HepG2 (cell line): ENCODE data around the gene IGF2BP3. TPM values are rescaled to one million over a fixed set of nuclear protein-coding genes. Genes with fewer than 3 reads are reported as not detected.
A peak's percentile ranks its signal among the peaks of the same experiment; 100 is the strongest.

Experiments used
- ATAC-seq: fragments of 200-7000 bp; cut with Tn5 transposase; 3 replicates; pipeline ENCODE4 v1.9.1; 2020; ENCODE audit warnings: mild to moderate bottlenecking, moderate library complexity
- BruUV-seq: library from RNA; stranded (reverse); fragments of 400-500 nt; replicated peaks from 2 replicates; lab custom pipeline; 2021; lab: Mats Ljungman, UMichigan
- CTCF ChIA-PET: fragments of 300-600 bp; formaldehyde crosslinking; extraction: SDS; loops from one replicate; lab custom pipeline; 2021; ENCODE audit warnings: low total read pairs, inconsistent platforms, low intra/inter-chr PET ratio; lab: Yijun Ruan, JAX
- POLR2A ChIA-PET: fragments of 350-600 bp; sonication (Branson Sonifier 250); formaldehyde crosslinking; loops from one replicate; lab custom pipeline; 2020; ENCODE audit warnings: antibody characterized with exemption, inconsistent platforms; lab: Yijun Ruan, JAX
- DNase-seq: peaks from one replicate; pipeline ENCODE4 v3.0.0-alpha.2; 2015; ENCODE audit warnings: low spot score
- FAIRE-seq: peaks from 3 replicates; lab custom pipeline; 2011; peaks lifted over from hg19 to GRCh38; lab: Jason Lieb, UNC
- H2AFZ ChIP-seq: one replicate; pipeline ENCODE4 v1.6.1; 2011; ENCODE audit warnings: low read length, inconsistent platforms
- H3K27ac ChIP-seq: fragments of 300-600 bp; 3 replicates; pipeline ENCODE4 v1.8.0; 2011; ENCODE audit warnings: mixed run types, mild to moderate bottlenecking, mixed read lengths, low read length, inconsistent platforms; ENCODE audit not compliant: insufficient read depth; ENCODE audit errors: extremely low read length
- H3K27me3 ChIP-seq, 2 experiments: fragments of 200-600 bp in 1 of 2; 2 replicates in 1 of 2; 3 replicates in 1 of 2; pipeline versions ENCODE4 v1.6.0 to v1.8.0; 2011; ENCODE audit warnings: low read length in 2 of 2, mild to moderate bottlenecking in 2 of 2, moderate library complexity in 2 of 2, inconsistent platforms in 1 of 2; ENCODE audit not compliant: insufficient read depth in 2 of 2, control insufficient read depth in 1 of 2
- H3K36me3 ChIP-seq, 2 experiments: fragments of 200-600 bp in 1 of 2; replicated peaks in 1 of 2; 2 replicates in 1 of 2; 3 replicates in 1 of 2; pipeline versions ENCODE4 v1.5.1 to v1.8.0; 2011; ENCODE audit warnings: low read length in 2 of 2, inconsistent platforms in 1 of 2; ENCODE audit not compliant: insufficient read depth in 2 of 2, control insufficient read depth in 1 of 2
- H3K4me1 ChIP-seq: 2 replicates; pipeline ENCODE4 v1.5.1; 2012; ENCODE audit warnings: low read length, inconsistent platforms; ENCODE audit not compliant: insufficient read depth
- H3K4me2 ChIP-seq: 2 replicates; pipeline ENCODE4 v1.6.0; 2011; ENCODE audit warnings: low read depth, low read length, inconsistent platforms
- H3K4me3 ChIP-seq, 3 experiments: fragments of 200-600 bp in 1 of 3; sonication (generic), shearing (Covaris generic) in 1 of 3; replicated peaks in 1 of 3; 2 replicates each; pipeline ENCODE4 v1.5.1; 2011 to 2016; ENCODE audit warnings: low read length in 3 of 3, inconsistent platforms in 2 of 3, low read depth in 2 of 3, mild to moderate bottlenecking in 2 of 3, control low read depth in 1 of 3, mixed read lengths in 1 of 3; ENCODE audit not compliant: insufficient read depth in 1 of 3
- H3K79me2 ChIP-seq: one replicate; pipeline ENCODE4 v1.6.1; 2011; ENCODE audit warnings: low read length, inconsistent platforms; ENCODE audit not compliant: insufficient read depth
- H3K9ac ChIP-seq: 2 replicates; pipeline ENCODE4 v1.6.0; 2011; ENCODE audit warnings: mild to moderate bottlenecking, low read depth, low read length, inconsistent platforms; ENCODE audit not compliant: insufficient read depth
- H3K9me3 ChIP-seq: 2 replicates; pipeline ENCODE4 v1.5.1; 2012; ENCODE audit warnings: mild to moderate bottlenecking, low read length
- H4K20me1 ChIP-seq: 2 replicates; pipeline ENCODE4 v1.6.0; 2011; ENCODE audit warnings: inconsistent platforms, mild to moderate bottlenecking, low read length, moderate library complexity; ENCODE audit not compliant: insufficient read depth
- CREM ChIP-seq, 2 experiments: sonication (generic) in 1 of 2; formaldehyde crosslinking in 1 of 2; IDR thresholded peaks; 2 replicates each; pipeline versions ENCODE4 v1.4.0 to v1.6.1; 2016 to 2020; ENCODE audit warnings: antibody characterized with exemption in 1 of 2, mild to moderate bottlenecking in 1 of 2, missing genetic modification reagents in 1 of 2
- GFI1 ChIP-seq: sonication (generic); formaldehyde crosslinking; IDR thresholded peaks from 2 replicates; pipeline ENCODE4 v1.5.0; 2020; ENCODE audit warnings: missing genetic modification reagents, mild to moderate bottlenecking, borderline replicate concordance
- KDM1A ChIP-seq: IDR thresholded peaks from 2 replicates; pipeline ENCODE4 v1.6.1; 2016; ENCODE audit warnings: missing compliant biosample characterization
- KDM2A ChIP-seq: sonication (generic); formaldehyde crosslinking; IDR thresholded peaks from 2 replicates; pipeline ENCODE4 v1.4.0; 2020; ENCODE audit warnings: low read depth, missing genetic modification reagents, borderline replicate concordance
- MAZ ChIP-seq, 2 experiments: sonication (generic) in 1 of 2; formaldehyde crosslinking in 1 of 2; IDR thresholded peaks; 2 replicates each; pipeline versions ENCODE4 v1.5.0 to v1.6.1; 2012 to 2020; ENCODE audit warnings: low read depth in 2 of 2, mild to moderate bottlenecking in 2 of 2, borderline replicate concordance in 1 of 2, improper control_type of control experiment in 1 of 2, low read length in 1 of 2, missing genetic modification reagents in 1 of 2, moderate library complexity in 1 of 2
- NONO ChIP-seq, 2 experiments: fragments of 450-650 bp in 1 of 2; sonication (generic) in 1 of 2; formaldehyde crosslinking in 1 of 2; IDR thresholded peaks in 1 of 2; conservative IDR thresholded peaks in 1 of 2; 2 replicates each; pipeline versions ENCODE4 v1.6.1 to v1.8.0; 2017 to 2022; ENCODE audit warnings: mild to moderate bottlenecking in 1 of 2, missing genetic modification reagents in 1 of 2, moderate library complexity in 1 of 2
- SIN3B ChIP-seq: fragments of 150-350 bp; IDR thresholded peaks from 2 replicates; pipeline ENCODE4 v1.6.1; 2014; ENCODE audit warnings: low read length
- SMC3 ChIP-seq: IDR thresholded peaks from 2 replicates; pipeline ENCODE4 v1.6.1; 2011; ENCODE audit warnings: low read length, improper control_type of control experiment
- SRF ChIP-seq: IDR thresholded peaks from 2 replicates; pipeline ENCODE4 v1.6.1; 2011; ENCODE audit warnings: mild to moderate bottlenecking, low read depth, low read length, moderate library complexity
- STAG1 ChIP-seq: sonication (generic); formaldehyde crosslinking; IDR thresholded peaks from 2 replicates; pipeline ENCODE4 v1.4.0; 2020; ENCODE audit warnings: missing genetic modification reagents
- STAT5B ChIP-seq: sonication (generic); formaldehyde crosslinking; IDR thresholded peaks from 2 replicates; pipeline ENCODE4 v1.4.0; 2020; ENCODE audit warnings: missing genetic modification reagents
- SYNCRIP ChIP-seq: fragments of 200-400 bp; formaldehyde crosslinking; IDR thresholded peaks from 2 replicates; pipeline ENCODE4 v1.6.1; 2018; ENCODE audit warnings: mild to moderate bottlenecking, low read depth, low read length; ENCODE audit not compliant: insufficient read depth
- ZFP36L2 ChIP-seq: sonication (generic); formaldehyde crosslinking; IDR thresholded peaks from 2 replicates; pipeline ENCODE4 v1.4.0; 2020; ENCODE audit warnings: missing genetic modification reagents
- ZFP41 ChIP-seq: sonication (generic); formaldehyde crosslinking; IDR thresholded peaks from 2 replicates; pipeline ENCODE4 v1.4.0; 2020; ENCODE audit warnings: mild to moderate bottlenecking, missing genetic modification reagents, borderline replicate concordance
- ZFP82 ChIP-seq: sonication (generic); formaldehyde crosslinking; IDR thresholded peaks from 2 replicates; pipeline ENCODE4 v1.5.1; 2020; ENCODE audit warnings: mild to moderate bottlenecking, missing genetic modification reagents, borderline replicate concordance
- ZNF367 ChIP-seq: sonication (generic); formaldehyde crosslinking; IDR thresholded peaks from 2 replicates; pipeline ENCODE4 v1.4.0; 2020; ENCODE audit warnings: missing genetic modification reagents, borderline replicate concordance
- ZNF414 ChIP-seq: sonication (generic); formaldehyde crosslinking; IDR thresholded peaks from 2 replicates; pipeline ENCODE4 v1.5.0; 2020; ENCODE audit warnings: missing genetic modification reagents
- ZNF563 ChIP-seq: sonication (generic); formaldehyde crosslinking; IDR thresholded peaks from 2 replicates; pipeline ENCODE4 v1.8.0; 2022; ENCODE audit warnings: mild to moderate bottlenecking, moderate library complexity, missing genetic modification reagents
- WGBS: methylation state at CpG from one replicate; pipeline ENCODE4 v1.1.6; 2017; ENCODE audit warnings: low lambda C conversion rate; 5-methylcytosine and 5-hydroxymethylcytosine counted together
- in situ Hi-C: cut with HindIII; loops from 2 replicates; pipeline ENCODE4 v1.10.0; 2017; ENCODE audit warnings: low pct_unique_long_range_greater_than_20kb; ENCODE audit not compliant: extremely low pct_ligation_motif_present
- intact Hi-C: fragments of 100-400 bp; cut with micrococcal nuclease; formaldehyde crosslinking; loops from one replicate; pipeline ENCODE4 v1.10.0; 2022; ENCODE audit not compliant: unreplicated experiment
- polyA plus RNA-seq, 8 experiments: library from polyadenylated mRNA; depleted of rRNA in 3 of 8; stranded (reverse) in 7 of 8; unstranded in 1 of 8; fragments of >200 nt; fragmentation: Illumina TruSeq in 4 of 8; extraction: Trizol in 4 of 8; gene quantifications; 2 replicates each; pipeline versions ENCODE4 v1.2.1 to v1.2.3, GENCODE V29; 2011 to 2016; ENCODE audit warnings: low read depth in 4 of 8, missing spikeins in 1 of 8, mixed read lengths in 1 of 8; ENCODE audit not compliant: insufficient read depth in 1 of 8
- total RNA-seq, 5 experiments: library from RNA; depleted of rRNA; stranded (reverse); fragments of >200 nt; fragmentation: Illumina TruSeq; extraction: Trizol; gene quantifications; 2 replicates each; pipeline ENCODE4 v1.2.3, GENCODE V29; 2016; ENCODE audit warnings: low read depth in 1 of 5
- TF ChIP-seq, protein P1 (sequence below): sonication (generic); formaldehyde crosslinking; IDR thresholded peaks from 2 replicates; pipeline ENCODE4 v1.5.0; 2020; ENCODE audit warnings: mild to moderate bottlenecking, missing genetic modification reagents, borderline replicate concordance

IGF2BP3 gene
- total and polyA plus RNA-seq, 2 of the 13 experiments (the other 11 are each of a cell fraction or from before 2014, with no cell fraction given), result 37.7 to 39.5 TPM

DNA sequence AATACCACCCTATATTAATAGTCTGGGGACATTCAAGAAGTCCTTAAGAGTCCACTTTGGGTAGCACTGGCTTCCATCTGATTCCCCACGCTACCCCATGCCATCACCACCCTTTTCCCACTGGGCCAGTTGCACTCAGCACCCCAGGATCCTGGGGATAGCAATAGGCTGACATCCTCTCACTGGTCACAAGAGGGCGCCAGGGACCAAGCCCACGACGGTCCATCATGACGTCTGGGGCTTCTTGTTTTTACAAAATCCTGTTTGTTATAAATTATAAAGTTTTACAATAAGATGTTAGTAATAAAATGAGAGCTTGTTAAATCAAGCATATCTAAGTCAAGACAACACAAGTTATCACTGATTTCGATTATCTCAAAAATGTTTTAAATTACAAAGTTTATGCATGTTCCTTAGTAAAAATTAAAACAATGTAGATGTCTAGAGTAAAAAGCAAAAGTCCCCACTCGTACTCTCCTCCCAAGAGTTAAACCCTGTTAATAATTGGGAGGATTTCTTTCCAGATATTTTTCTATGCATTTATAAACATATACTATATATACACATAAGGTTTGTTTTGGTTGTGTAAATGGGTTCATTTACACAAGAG lies 208.3 kb downstream of the IGF2BP3 start:
- DNase-seq (peak; percentile 58), ATAC-seq (peak; percentile 97), FAIRE-seq (no peak)
- no peak overlapping the region for H3K27ac ChIP-seq
- no peak overlapping the region; a peak in 1 of 6 replicates for H3K4me3 ChIP-seq
- no peak overlapping the region for H2AFZ ChIP-seq
- H3K9ac ChIP-seq, result no peak overlapping the region
- H3K4me2 ChIP-seq, result peak overlapping the region; percentile 41; the same call in 1 of the 2 replicates
- CTCF ChIA-PET, result interaction anchor here (1.5 kb wide), 1 partner anchor 11 kb away, joined by 5 read pairs; no protein-coding TSS in a partner anchor
- no peaks in the 10 kb centered on the region for H3K9me3 ChIP-seq
- intact Hi-C loops, result loop anchor here (2.0 to 10.0 kb wide), 3 partner anchors 77 to 451 kb away; partner anchors contain the start of gene KLHL7
- no peaks in the 10 kb centered on the region for H3K79me2 ChIP-seq
- in situ Hi-C loops, result loop anchor here (25.0 kb wide), 1 partner anchor 450 kb away; the partner anchor contains the start of gene STK31
- 0% methylated on average over 7 of the region's 7 CpGs for WGBS
- no peaks in the 10 kb centered on the region for H3K4me1 ChIP-seq
- no peaks in the 10 kb centered on the region for H4K20me1 ChIP-seq
- H3K36me3 ChIP-seq, result no peaks in the 10 kb centered on the region
- POLR2A ChIA-PET, result no interaction called here
- peaks cover 3 to 26% of the 10 kb centered on the region in 2 experiments; a peak in 3 of 5 replicates for H3K27me3 ChIP-seq
- no TSS peak for BruUV-seq
- TF ChIP-seq, protein P1, sequence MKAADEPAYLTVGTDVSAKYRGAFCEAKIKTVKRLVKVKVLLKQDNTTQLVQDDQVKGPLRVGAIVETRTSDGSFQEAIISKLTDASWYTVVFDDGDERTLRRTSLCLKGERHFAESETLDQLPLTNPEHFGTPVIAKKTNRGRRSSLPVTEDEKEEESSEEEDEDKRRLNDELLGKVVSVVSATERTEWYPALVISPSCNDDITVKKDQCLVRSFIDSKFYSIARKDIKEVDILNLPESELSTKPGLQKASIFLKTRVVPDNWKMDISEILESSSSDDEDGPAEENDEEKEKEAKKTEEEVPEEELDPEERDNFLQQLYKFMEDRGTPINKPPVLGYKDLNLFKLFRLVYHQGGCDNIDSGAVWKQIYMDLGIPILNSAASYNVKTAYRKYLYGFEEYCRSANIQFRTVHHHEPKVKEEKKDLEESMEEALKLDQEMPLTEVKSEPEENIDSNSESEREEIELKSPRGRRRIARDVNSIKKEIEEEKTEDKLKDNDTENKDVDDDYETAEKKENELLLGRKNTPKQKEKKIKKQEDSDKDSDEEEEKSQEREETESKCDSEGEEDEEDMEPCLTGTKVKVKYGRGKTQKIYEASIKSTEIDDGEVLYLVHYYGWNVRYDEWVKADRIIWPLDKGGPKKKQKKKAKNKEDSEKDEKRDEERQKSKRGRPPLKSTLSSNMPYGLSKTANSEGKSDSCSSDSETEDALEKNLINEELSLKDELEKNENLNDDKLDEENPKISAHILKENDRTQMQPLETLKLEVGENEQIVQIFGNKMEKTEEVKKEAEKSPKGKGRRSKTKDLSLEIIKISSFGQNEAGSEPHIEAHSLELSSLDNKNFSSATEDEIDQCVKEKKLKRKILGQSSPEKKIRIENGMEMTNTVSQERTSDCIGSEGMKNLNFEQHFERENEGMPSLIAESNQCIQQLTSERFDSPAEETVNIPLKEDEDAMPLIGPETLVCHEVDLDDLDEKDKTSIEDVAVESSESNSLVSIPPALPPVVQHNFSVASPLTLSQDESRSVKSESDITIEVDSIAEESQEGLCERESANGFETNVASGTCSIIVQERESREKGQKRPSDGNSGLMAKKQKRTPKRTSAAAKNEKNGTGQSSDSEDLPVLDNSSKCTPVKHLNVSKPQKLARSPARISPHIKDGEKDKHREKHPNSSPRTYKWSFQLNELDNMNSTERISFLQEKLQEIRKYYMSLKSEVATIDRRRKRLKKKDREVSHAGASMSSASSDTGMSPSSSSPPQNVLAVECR (CRISPR knock-in tag), result no peak
- TF ChIP-seq SYNCRIP (no peak), GFI1 (CRISPR knock-in tag) (no peak), ZFP41 (CRISPR knock-in tag) (no peak), STAT5B (CRISPR knock-in tag) (no peak), ZNF414 (CRISPR knock-in tag) (no peak), STAG1 (CRISPR knock-in tag) (peak; percentile 89), CREM (IDR thresholded peaks at IDR 0.05) (no peak), CREM (CRISPR knock-in tag; IDR thresholded peaks at IDR 0.05) (no peak), ZNF563 (CRISPR knock-in tag) (no peak), KDM2A (CRISPR knock-in tag) (0 out of 2 replicates have a peak, but pooled peaks have one; percentile 25), ZNF367 (CRISPR knock-in tag) (no peak), SMC3 (peak; percentile 68), NONO (IDR thresholded peaks at IDR 0.05) (no peak), NONO (CRISPR knock-in tag; conservative IDR thresholded peaks at IDR 0.05) (no peak), SIN3B (no peak), MAZ (IDR thresholded peaks at IDR 0.05; ENCODE audit: borderline replicate concordance, low read depth, low read length) (no peak), MAZ (CRISPR knock-in tag; IDR thresholded peaks at IDR 0.05; ENCODE audit: low read depth) (no peak), ZFP82 (CRISPR knock-in tag) (no peak), KDM1A (CRISPR knock-in tag) (no peak), ZFP36L2 (CRISPR knock-in tag) (no peak), SRF (no peak)
